DND-41 (cell line): Measurements from ENCODE around the gene FTH1.

Experiments
- ATAC-seq: fragments of 200-7000 bp; cut with Tn5 transposase; 3 replicates; pipeline ENCODE4 v1.9.1; 2021; ENCODE audit warnings: low read depth; ENCODE audit not compliant: insufficient read depth
- DNase-seq: peaks from one replicate; pipeline ENCODE4 v3.0.0-alpha.2; 2020
- H2AFZ ChIP-seq: 2 replicates; pipeline ENCODE4 v1.6.0; 2012; ENCODE audit warnings: low read depth, low read length
- H3K27ac ChIP-seq: 2 replicates; pipeline ENCODE4 v1.5.1; 2012; ENCODE audit warnings: low read length, inconsistent platforms
- H3K27me3 ChIP-seq: fragments of 200-600 bp; sonication (generic); 2 replicates; pipeline ENCODE4 v1.6.0; 2012; ENCODE audit warnings: low read length, mild to moderate bottlenecking, inconsistent platforms; ENCODE audit not compliant: insufficient read depth, poor library complexity
- H3K36me3 ChIP-seq: 2 replicates; pipeline ENCODE4 v1.5.1; 2012; ENCODE audit warnings: low read length, inconsistent platforms; ENCODE audit not compliant: insufficient read depth
- H3K4me1 ChIP-seq: 2 replicates; pipeline ENCODE4 v1.5.1; 2012; ENCODE audit warnings: mild to moderate bottlenecking, low read length; ENCODE audit not compliant: insufficient read depth
- H3K4me2 ChIP-seq: 2 replicates; pipeline ENCODE4 v1.6.0; 2012; ENCODE audit warnings: mild to moderate bottlenecking, moderate library complexity, low read length, inconsistent platforms; ENCODE audit not compliant: insufficient read depth
- H3K4me3 ChIP-seq, 2 experiments: fragments of 200-600 bp in 1 of 2; shearing (Covaris generic) in 1 of 2; 2 replicates each; pipeline ENCODE4 v1.5.1; 2012 to 2016; ENCODE audit warnings: inconsistent platforms in 2 of 2, low read length in 2 of 2, mild to moderate bottlenecking in 2 of 2, low read depth in 1 of 2, moderate library complexity in 1 of 2
- H3K79me2 ChIP-seq: 2 replicates; pipeline ENCODE4 v1.6.0; 2012; ENCODE audit warnings: low read length, inconsistent platforms; ENCODE audit not compliant: insufficient read depth
- H3K9ac ChIP-seq: 2 replicates; pipeline ENCODE4 v1.6.0; 2012; ENCODE audit warnings: low read depth, mild to moderate bottlenecking, inconsistent platforms, low read length, moderate library complexity
- H3K9me3 ChIP-seq: 2 replicates; pipeline ENCODE4 v1.5.1; 2012; ENCODE audit warnings: low read length, moderate library complexity, mild to moderate bottlenecking, inconsistent platforms; ENCODE audit not compliant: insufficient read depth, severe bottlenecking
- H4K20me1 ChIP-seq: 2 replicates; pipeline ENCODE4 v1.6.0; 2012; ENCODE audit warnings: low read length; ENCODE audit not compliant: insufficient read depth
- EZH2 ChIP-seq: IDR thresholded peaks from 3 replicates; pipeline ENCODE4 v1.6.1; 2012; ENCODE audit warnings: borderline replicate concordance, low read depth, mild to moderate bottlenecking, moderate library complexity, low read length, inconsistent platforms; ENCODE audit not compliant: severe bottlenecking
- TF ChIP-seq, protein P1 (sequence below): IDR thresholded peaks from 2 replicates; pipeline ENCODE4 v1.5.1; 2012; ENCODE audit warnings: borderline replicate concordance, low read length, moderate library complexity, mild to moderate bottlenecking; ENCODE audit not compliant: poor library complexity, severe bottlenecking; ENCODE audit errors: extremely low read depth

Gene FTH1

DNA sequence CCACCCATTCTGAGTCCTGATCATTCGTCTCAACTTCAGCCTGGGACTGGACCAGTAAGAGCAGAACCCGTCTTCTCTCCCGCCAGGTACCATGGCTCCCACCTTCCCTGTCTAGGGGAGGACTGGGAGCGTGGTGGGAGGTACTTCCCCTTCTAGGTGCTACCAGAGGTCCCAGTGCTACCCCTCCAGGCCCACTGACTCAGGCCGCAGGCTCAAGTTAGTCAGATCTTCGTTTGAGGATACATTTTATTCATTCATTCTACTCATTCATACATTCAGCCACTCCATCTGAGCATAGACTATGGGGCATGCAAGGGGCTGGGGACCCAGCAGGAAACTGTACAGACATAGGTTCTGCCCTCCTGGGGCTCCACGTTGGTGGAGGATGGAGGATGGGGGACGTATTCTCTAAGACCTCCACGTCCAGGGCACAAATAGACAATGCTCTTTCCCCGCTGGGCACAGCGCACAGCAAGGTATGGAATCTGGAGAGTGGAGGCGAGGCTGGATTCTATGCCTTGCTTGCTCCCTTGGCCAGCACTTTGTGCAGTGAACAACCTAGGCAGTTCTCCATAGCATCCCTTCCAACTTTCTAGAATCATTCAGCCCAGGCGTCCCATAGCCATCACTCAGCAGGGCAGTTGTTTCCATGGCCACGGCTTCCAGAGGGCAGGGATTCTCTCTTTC, 49.0 kb downstream of the FTH1 start:
- peaks cover 8% of the 10 kb centered on the region for H3K27me3 ChIP-seq
- H3K4me1 ChIP-seq: no peaks in the 10 kb centered on the region
- H3K4me3 ChIP-seq: no peak overlapping the region
- peaks cover 4% of the 10 kb centered on the region; the same call in 1 of the 2 replicates for H4K20me1 ChIP-seq
- H3K9me3 ChIP-seq: no peaks in the 10 kb centered on the region
- H3K9ac ChIP-seq: no peak overlapping the region
- TF ChIP-seq, protein P1, sequence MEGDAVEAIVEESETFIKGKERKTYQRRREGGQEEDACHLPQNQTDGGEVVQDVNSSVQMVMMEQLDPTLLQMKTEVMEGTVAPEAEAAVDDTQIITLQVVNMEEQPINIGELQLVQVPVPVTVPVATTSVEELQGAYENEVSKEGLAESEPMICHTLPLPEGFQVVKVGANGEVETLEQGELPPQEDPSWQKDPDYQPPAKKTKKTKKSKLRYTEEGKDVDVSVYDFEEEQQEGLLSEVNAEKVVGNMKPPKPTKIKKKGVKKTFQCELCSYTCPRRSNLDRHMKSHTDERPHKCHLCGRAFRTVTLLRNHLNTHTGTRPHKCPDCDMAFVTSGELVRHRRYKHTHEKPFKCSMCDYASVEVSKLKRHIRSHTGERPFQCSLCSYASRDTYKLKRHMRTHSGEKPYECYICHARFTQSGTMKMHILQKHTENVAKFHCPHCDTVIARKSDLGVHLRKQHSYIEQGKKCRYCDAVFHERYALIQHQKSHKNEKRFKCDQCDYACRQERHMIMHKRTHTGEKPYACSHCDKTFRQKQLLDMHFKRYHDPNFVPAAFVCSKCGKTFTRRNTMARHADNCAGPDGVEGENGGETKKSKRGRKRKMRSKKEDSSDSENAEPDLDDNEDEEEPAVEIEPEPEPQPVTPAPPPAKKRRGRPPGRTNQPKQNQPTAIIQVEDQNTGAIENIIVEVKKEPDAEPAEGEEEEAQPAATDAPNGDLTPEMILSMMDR: no peak
- TF ChIP-seq EZH2: no peak
- DNase-seq (no peak), ATAC-seq (no peak)
- no peaks in the 10 kb centered on the region for H3K79me2 ChIP-seq
- H2AFZ ChIP-seq: no peak overlapping the region
- H3K4me2 ChIP-seq: no peak overlapping the region
- H3K27ac ChIP-seq: no peak overlapping the region
- no peaks in the 10 kb centered on the region for H3K36me3 ChIP-seq

DNA sequence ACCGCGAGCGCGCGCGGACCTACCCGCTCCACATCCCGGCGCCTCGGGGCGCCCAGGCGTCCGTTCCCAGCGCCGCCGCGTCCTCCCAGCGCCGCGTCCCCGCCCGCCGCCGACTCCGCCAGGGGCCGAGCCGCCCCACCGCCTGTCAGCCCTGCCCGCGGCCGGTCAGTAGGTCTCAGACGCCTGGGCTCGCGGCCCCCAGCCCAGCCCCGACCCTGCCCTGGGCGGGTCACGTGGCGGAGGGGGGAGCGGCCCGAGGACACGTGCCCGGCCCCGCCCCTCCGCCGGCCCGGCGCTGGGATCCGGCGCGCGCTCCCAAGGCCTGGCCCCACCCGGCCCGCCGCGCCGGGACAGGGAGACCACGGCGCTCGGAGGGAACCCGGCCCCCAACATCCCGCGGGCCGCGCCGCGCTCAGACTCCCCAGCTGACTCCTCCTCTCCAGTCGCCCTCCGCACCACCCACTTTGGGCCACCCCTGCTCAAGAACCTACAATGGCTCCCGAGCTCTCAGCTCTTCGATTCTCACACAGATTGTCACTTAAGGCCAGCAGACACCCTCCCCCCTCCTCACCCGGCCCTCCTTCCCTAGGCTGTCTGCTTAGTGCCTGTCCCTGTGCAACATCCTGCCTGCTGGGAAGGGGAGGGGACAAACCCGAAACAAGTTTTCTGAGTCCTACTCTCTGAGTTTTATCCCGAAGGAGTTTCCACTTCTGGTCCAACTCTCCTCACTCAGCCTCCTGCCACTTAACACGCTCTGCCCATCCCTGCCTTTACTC, 49.9 kb downstream of the FTH1 start, which contains the start of gene RAB3IL1:
Gene RAB3IL1 (minus strand): TSS at position 233 of the 776 bp plus-strand sequence. CDS start 199 bp downstream, at position 34.
- Histone ChIP-seq H3K79me2 (no peaks in the 10 kb centered on the region), H3K27ac (no peak within 1 kb of the TSS), H4K20me1 (peaks cover 4% of the 10 kb centered on the region; the same call in 1 of the 2 replicates), H3K4me2 (no peak within 1 kb of the TSS), H3K36me3 (no peaks in the 10 kb centered on the region), H3K27me3 (peaks cover 4% of the 10 kb centered on the region), H3K4me1 (no peaks in the 10 kb centered on the region), H3K9me3 (no peaks in the 10 kb centered on the region), H3K4me3 (no peak within 1 kb of the TSS), H3K9ac (no peak within 1 kb of the TSS), H2AFZ (no peak within 1 kb of the TSS)
- no peak for ATAC-seq
- TF ChIP-seq, protein P1: no peak
- TF ChIP-seq EZH2: no peak
- no peak for DNase-seq

DNA sequence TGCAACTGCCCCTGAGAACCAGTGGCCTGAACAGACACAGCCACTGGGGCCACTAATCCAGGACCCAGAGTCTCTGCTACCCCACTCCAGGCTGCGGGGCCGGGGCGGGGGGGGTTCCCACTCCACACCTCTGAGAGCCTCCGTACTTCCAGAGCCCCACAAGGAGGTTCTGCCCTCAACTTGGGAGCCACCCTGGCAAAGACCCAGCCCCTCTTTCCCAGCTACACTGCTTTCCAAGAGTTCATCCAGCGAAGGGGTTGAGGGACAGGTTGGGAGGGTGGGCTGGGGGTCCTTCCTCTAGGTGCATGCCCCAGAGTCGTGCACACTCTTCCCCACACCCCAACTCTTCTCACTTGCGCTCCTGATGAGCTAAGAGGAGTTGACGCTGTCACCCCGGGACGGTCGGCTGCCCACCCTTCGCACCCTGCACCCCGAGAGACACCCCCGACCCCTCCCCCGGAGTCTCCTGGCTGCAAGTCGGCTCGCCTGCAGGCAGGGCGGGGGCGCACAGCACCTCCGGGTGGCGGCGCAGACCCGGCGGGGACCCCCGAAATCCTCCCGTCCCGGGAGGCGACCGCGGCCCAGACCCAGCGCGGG, 50.6 kb downstream of the FTH1 start:
- ATAC-seq: no peak
- peaks cover 4% of the 10 kb centered on the region; the same call in 1 of the 2 replicates for H4K20me1 ChIP-seq
- no peak overlapping the region for H3K27ac ChIP-seq
- H3K4me2 ChIP-seq: no peak overlapping the region
- no peaks in the 10 kb centered on the region for H3K79me2 ChIP-seq
- no peaks in the 10 kb centered on the region for H3K9me3 ChIP-seq
- TF ChIP-seq, protein P1: no peak
- no peak for TF ChIP-seq EZH2
- H3K36me3 ChIP-seq: no peaks in the 10 kb centered on the region
- no peak for DNase-seq
- H3K4me1 ChIP-seq: no peaks in the 10 kb centered on the region
- H3K4me3 ChIP-seq: no peak overlapping the region
- H3K9ac ChIP-seq: no peak overlapping the region
- H2AFZ ChIP-seq: no peak overlapping the region
- H3K27me3 ChIP-seq: peaks cover 4% of the 10 kb centered on the region
